H9 (cell line): ENCODE results near the gene CDKN2B. TPM values are rescaled to one million over a fixed set of nuclear protein-coding genes. Genes with fewer than 3 reads are reported as not detected.

Experiments
- DNase-seq: peaks from one replicate; pipeline ENCODE4 v3.0.0-alpha.2; 2017
- H2AFZ ChIP-seq: one replicate; pipeline ENCODE4 v1.6.1; 2013; ENCODE audit warnings: mild to moderate bottlenecking, low read length, control low read depth, moderate library complexity
- H2AK5ac ChIP-seq: 2 replicates; pipeline ENCODE4 v1.6.1; 2013; ENCODE audit warnings: low read length, control low read depth, mixed read lengths; ENCODE audit not compliant: insufficient read length
- H2BK120ac ChIP-seq: one replicate; pipeline ENCODE4 v1.6.1; 2013; ENCODE audit warnings: low read depth, mild to moderate bottlenecking, low read length, control low read depth, inconsistent platforms; ENCODE audit not compliant: poor library complexity, severe bottlenecking
- H2BK12ac ChIP-seq: 2 replicates; pipeline ENCODE4 v1.6.1; 2013; ENCODE audit warnings: low read length, control low read depth, mixed read lengths, low read depth; ENCODE audit not compliant: insufficient read length
- H2BK15ac ChIP-seq: 2 replicates; pipeline ENCODE4 v1.6.1; 2013; ENCODE audit warnings: low read depth, low read length, control low read depth
- H2BK20ac ChIP-seq: one replicate; pipeline ENCODE4 v1.6.1; 2013; ENCODE audit warnings: low read depth, mild to moderate bottlenecking, low read length, control low read depth, inconsistent platforms; ENCODE audit not compliant: poor library complexity, severe bottlenecking
- H2BK5ac ChIP-seq: 2 replicates; pipeline ENCODE4 v1.6.1; 2013; ENCODE audit warnings: low read length, control low read depth, mixed read lengths; ENCODE audit not compliant: insufficient read length
- H3K14ac ChIP-seq: 2 replicates; pipeline ENCODE4 v1.6.1; 2013; ENCODE audit warnings: low read length, control low read depth; ENCODE audit not compliant: insufficient read depth
- H3K18ac ChIP-seq: 2 replicates; pipeline ENCODE4 v1.6.1; 2013; ENCODE audit warnings: low read depth, mild to moderate bottlenecking, mixed read lengths, low read length, control low read depth; ENCODE audit not compliant: insufficient read length
- H3K23ac ChIP-seq: 2 replicates; pipeline ENCODE4 v1.6.1; 2013; ENCODE audit warnings: low read length, control low read depth, mixed read lengths, low read depth; ENCODE audit not compliant: insufficient read length
- H3K23me2 ChIP-seq: 2 replicates; pipeline ENCODE4 v1.6.1; 2013; ENCODE audit warnings: low read depth, mild to moderate bottlenecking, mixed read lengths, low read length, control low read depth; ENCODE audit not compliant: insufficient read length, poor library complexity, severe bottlenecking
- H3K27ac ChIP-seq: 2 replicates; pipeline ENCODE4 v1.5.1; 2013; ENCODE audit warnings: low read length, control low read depth, mixed read lengths, low read depth; ENCODE audit not compliant: insufficient read length
- H3K27me3 ChIP-seq: 2 replicates; pipeline ENCODE4 v1.6.1; 2013; ENCODE audit warnings: low read length, control low read depth, inconsistent platforms; ENCODE audit not compliant: insufficient read depth
- H3K4ac ChIP-seq: 2 replicates; pipeline ENCODE4 v1.6.1; 2013; ENCODE audit warnings: low read depth, mild to moderate bottlenecking, control low read depth, inconsistent platforms, low read length, moderate library complexity
- H3K4me1 ChIP-seq: 2 replicates; pipeline ENCODE4 v1.6.1; 2013; ENCODE audit warnings: low read length, control low read depth, inconsistent platforms; ENCODE audit not compliant: insufficient read depth
- H3K4me2 ChIP-seq: 2 replicates; pipeline ENCODE4 v1.6.1; 2013; ENCODE audit warnings: low read length, control low read depth, mixed read lengths; ENCODE audit not compliant: insufficient read length, insufficient read depth
- H3K56ac ChIP-seq: 2 replicates; pipeline ENCODE4 v1.6.1; 2013; ENCODE audit warnings: low read depth, mild to moderate bottlenecking, mixed read lengths, low read length, control low read depth; ENCODE audit not compliant: insufficient read length
- H3K79me1 ChIP-seq: 2 replicates; pipeline ENCODE4 v1.6.1; 2013; ENCODE audit warnings: low read depth, mild to moderate bottlenecking, moderate library complexity, low read length, control low read depth, inconsistent platforms; ENCODE audit not compliant: insufficient read depth, poor library complexity, severe bottlenecking
- H3K79me2 ChIP-seq: 2 replicates; pipeline ENCODE4 v1.6.1; 2013; ENCODE audit warnings: low read length, control low read depth, inconsistent platforms; ENCODE audit not compliant: insufficient read depth
- H3K9ac ChIP-seq: 2 replicates; pipeline ENCODE4 v1.6.1; 2013; ENCODE audit warnings: low read length, control low read depth, mixed read lengths; ENCODE audit not compliant: insufficient read length; ENCODE audit errors: extremely low read depth
- H3K9me3 ChIP-seq: one replicate; pipeline ENCODE4 v1.6.1; 2013; ENCODE audit warnings: low read depth, low read length, inconsistent platforms; ENCODE audit not compliant: control insufficient read depth
- H3T11ph ChIP-seq: one replicate; pipeline ENCODE4 v1.6.1; 2013; ENCODE audit warnings: mild to moderate bottlenecking, low read length, control low read depth, inconsistent platforms
- H4K20me1 ChIP-seq: one replicate; pipeline ENCODE4 v1.6.1; 2013; ENCODE audit not compliant: control insufficient read depth, insufficient read length, insufficient read depth
- H4K5ac ChIP-seq: 2 replicates; pipeline ENCODE4 v1.6.1; 2013; ENCODE audit warnings: low read depth, mild to moderate bottlenecking, mixed read lengths, low read length, control low read depth; ENCODE audit not compliant: insufficient read length
- H4K8ac ChIP-seq: replicated peaks from 2 replicates; pipeline ENCODE4 v1.6.1; 2013; ENCODE audit warnings: low read length, control low read depth, mixed read lengths, low read depth; ENCODE audit not compliant: insufficient read length
- H4K91ac ChIP-seq: 2 replicates; pipeline ENCODE4 v1.6.1; 2013; ENCODE audit warnings: low read depth, mild to moderate bottlenecking, moderate library complexity, mixed read lengths, low read length, control low read depth; ENCODE audit not compliant: insufficient read length
- H3K27ac Mint-ChIP-seq, 3 experiments: 2 replicates in 2 of 3; 3 replicates in 1 of 3; pipeline ENCODE4 v1.8.0; 2020 to 2021; ENCODE audit warnings: mixed read lengths in 3 of 3, mild to moderate bottlenecking in 1 of 3, moderate library complexity in 1 of 3
- H3K27me3 Mint-ChIP-seq: 2 replicates; pipeline ENCODE4 v1.8.0; 2021; ENCODE audit warnings: low read depth, mild to moderate bottlenecking, moderate library complexity, mixed read lengths
- H3K36me3 Mint-ChIP-seq, 3 experiments: 2 replicates in 2 of 3; 3 replicates in 1 of 3; pipeline ENCODE4 v1.8.0; 2020 to 2021; ENCODE audit warnings: low read depth in 3 of 3, mixed read lengths in 3 of 3; ENCODE audit not compliant: insufficient read depth in 1 of 3
- H3K4me1 Mint-ChIP-seq, 2 experiments: 2 replicates each; pipeline ENCODE4 v1.8.0; 2020; ENCODE audit warnings: mixed read lengths in 2 of 2
- H3K4me3 Mint-ChIP-seq, 2 experiments: 2 replicates in 1 of 2; 3 replicates in 1 of 2; pipeline ENCODE4 v1.8.0; 2020 to 2021; ENCODE audit warnings: mild to moderate bottlenecking in 2 of 2, mixed read lengths in 2 of 2, moderate library complexity in 1 of 2
- H3K9me3 Mint-ChIP-seq, 2 experiments: 2 replicates in 1 of 2; 3 replicates in 1 of 2; pipeline ENCODE4 v1.8.0; 2020; ENCODE audit warnings: mild to moderate bottlenecking in 2 of 2, mixed read lengths in 2 of 2, moderate library complexity in 1 of 2
- WGBS: extraction: QIAGEN DNeasy Blood & Tissue Kit; methylation state at CpG from one replicate; pipeline ENCODE4 v1.1.7; 2013; ENCODE audit warnings: missing lambda C conversion rate, low lambda C conversion rate, mixed read lengths; ENCODE audit not compliant: insufficient read length; ENCODE audit errors: extremely low coverage; 5-methylcytosine and 5-hydroxymethylcytosine counted together
- total RNA-seq: library from RNA; stranded (reverse); gene quantifications from 2 replicates; pipeline ENCODE4 v1.2.1, GENCODE V29; 2021
- TF ChIP-seq, protein P1 (sequence below): fragments of 200-600 bp; sonication (generic); conservative IDR thresholded peaks from 3 replicates; pipeline ENCODE4 v1.8.0; 2021; ENCODE audit warnings: antibody characterized with exemption, mild to moderate bottlenecking

The CDKN2B gene
- total RNA-seq, 1 experiment from 2014 or later: 0.13 TPM

DNA sequence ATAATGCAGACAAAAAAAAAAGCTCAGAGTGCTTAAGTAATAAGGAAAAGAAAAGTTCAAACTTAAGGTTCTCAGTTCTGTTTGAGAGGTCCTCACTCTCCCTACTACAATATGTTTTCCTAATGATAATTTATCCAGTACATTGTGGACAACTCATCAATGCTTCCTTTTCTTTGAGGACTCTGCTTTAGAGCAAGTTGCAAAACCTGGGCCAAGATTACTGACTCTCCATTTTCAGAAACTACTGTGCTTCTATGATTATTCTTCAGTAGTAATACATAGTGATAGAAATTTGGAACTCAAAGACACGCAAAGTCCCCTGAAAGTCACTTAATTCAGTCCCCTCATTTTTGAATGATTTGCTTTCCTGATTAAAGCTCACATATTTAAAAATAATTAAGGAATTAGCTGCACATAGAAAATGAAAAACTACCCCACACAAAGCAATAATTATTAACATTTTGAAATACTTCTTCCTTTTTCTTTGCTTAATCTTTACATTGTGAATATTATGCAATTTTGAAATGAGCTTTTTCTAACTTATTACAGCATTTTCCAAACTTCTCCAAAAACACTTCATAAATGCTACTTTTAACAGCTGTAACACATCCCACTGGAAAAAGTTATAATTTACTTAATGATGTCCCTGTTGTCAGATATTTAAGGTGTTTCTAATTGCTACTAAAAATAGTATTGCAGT is 26.1 kb downstream of the CDKN2B start:
- TF ChIP-seq, protein P1, sequence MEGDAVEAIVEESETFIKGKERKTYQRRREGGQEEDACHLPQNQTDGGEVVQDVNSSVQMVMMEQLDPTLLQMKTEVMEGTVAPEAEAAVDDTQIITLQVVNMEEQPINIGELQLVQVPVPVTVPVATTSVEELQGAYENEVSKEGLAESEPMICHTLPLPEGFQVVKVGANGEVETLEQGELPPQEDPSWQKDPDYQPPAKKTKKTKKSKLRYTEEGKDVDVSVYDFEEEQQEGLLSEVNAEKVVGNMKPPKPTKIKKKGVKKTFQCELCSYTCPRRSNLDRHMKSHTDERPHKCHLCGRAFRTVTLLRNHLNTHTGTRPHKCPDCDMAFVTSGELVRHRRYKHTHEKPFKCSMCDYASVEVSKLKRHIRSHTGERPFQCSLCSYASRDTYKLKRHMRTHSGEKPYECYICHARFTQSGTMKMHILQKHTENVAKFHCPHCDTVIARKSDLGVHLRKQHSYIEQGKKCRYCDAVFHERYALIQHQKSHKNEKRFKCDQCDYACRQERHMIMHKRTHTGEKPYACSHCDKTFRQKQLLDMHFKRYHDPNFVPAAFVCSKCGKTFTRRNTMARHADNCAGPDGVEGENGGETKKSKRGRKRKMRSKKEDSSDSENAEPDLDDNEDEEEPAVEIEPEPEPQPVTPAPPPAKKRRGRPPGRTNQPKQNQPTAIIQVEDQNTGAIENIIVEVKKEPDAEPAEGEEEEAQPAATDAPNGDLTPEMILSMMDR: no peak
- Mint-ChIP-seq H3K9me3 (no peaks in the 10 kb centered on the region; a peak in 2 of 5 replicates), H3K4me3 (no peak overlapping the region), H3K27me3 (peaks cover 95% of the 10 kb centered on the region), H3K4me1 (peaks cover 0 to 2% of the 10 kb centered on the region in 2 experiments; a peak in 2 of 4 replicates), H3K36me3 (no peaks in the 10 kb centered on the region), H3K27ac (no peak overlapping the region)
- H2BK120ac ChIP-seq: no peak overlapping the region
- H4K91ac ChIP-seq: no peak overlapping the region
- no peak overlapping the region for H2BK20ac ChIP-seq
- H2AK5ac ChIP-seq: no peak overlapping the region
- no peaks in the 10 kb centered on the region for H3K79me1 ChIP-seq
- no CpG with 5 or more reads among the region's 1 CpG for WGBS
- H2AFZ ChIP-seq: no peak overlapping the region
- no peak overlapping the region for H3T11ph ChIP-seq
- no peaks in the 10 kb centered on the region; the same call in 1 of the 2 replicates for H3K4me1 ChIP-seq
- H3K27ac ChIP-seq: no peak overlapping the region
- no peak overlapping the region for H3K14ac ChIP-seq
- H3K27me3 ChIP-seq: peaks cover 31% of the 10 kb centered on the region; the same call in 1 of the 2 replicates
- no peak overlapping the region for H3K4me2 ChIP-seq
- no peaks in the 10 kb centered on the region for H3K9me3 ChIP-seq
- no peak overlapping the region for H3K18ac ChIP-seq
- no peaks in the 10 kb centered on the region for H3K79me2 ChIP-seq
- H4K8ac ChIP-seq: no peak overlapping the region
- no peak overlapping the region for H2BK12ac ChIP-seq
- H3K4ac ChIP-seq: no peak overlapping the region
- H3K23me2 ChIP-seq: no peaks in the 10 kb centered on the region
- DNase-seq: no peak
- H3K56ac ChIP-seq: no peak overlapping the region
- no peak overlapping the region for H2BK15ac ChIP-seq
- no peak overlapping the region for H2BK5ac ChIP-seq
- no peaks in the 10 kb centered on the region for H4K20me1 ChIP-seq
- no peak overlapping the region for H3K9ac ChIP-seq
- H4K5ac ChIP-seq: no peak overlapping the region
- H3K23ac ChIP-seq: no peak overlapping the region
